HCT116 (cell line): ENCODE results near the gene SPP2. TPM values are rescaled to one million over a fixed set of nuclear protein-coding genes. Genes with fewer than 3 reads are reported as not detected.

Experiments used
- ATAC-seq: fragments of 200-7000 bp; cut with Tn5 transposase; 2 replicates; pipeline ENCODE4 v1.9.1; 2020; ENCODE audit warnings: mild to moderate bottlenecking, moderate library complexity
- BruUV-seq: library from RNA; stranded (reverse); fragments of 400-500 nt; replicated peaks from 2 replicates; lab custom pipeline; 2021; lab: Mats Ljungman, UMichigan
- CTCF ChIA-PET: fragments of 300-600 bp; sonication (Branson Sonifier 250); formaldehyde crosslinking; loops from one replicate; lab custom pipeline; 2021; ENCODE audit warnings: antibody characterized with exemption; lab: Charles Lee
- POLR2A ChIA-PET: fragments of 300-600, 350-600 bp; sonication (Branson Sonifier 250); formaldehyde crosslinking; loops from one replicate; lab custom pipeline; 2021; ENCODE audit warnings: antibody characterized with exemption; lab: Charles Lee
- RAD21 ChIA-PET, 2 experiments: fragments of 300-600 bp; sonication (Branson Sonifier 250); formaldehyde crosslinking; loops; one replicate each; lab custom pipeline; 2023; ENCODE audit warnings: low total read pairs in 2 of 2; ENCODE audit not compliant: uncharacterized antibody in 2 of 2, unreplicated experiment in 2 of 2, low non-redundant PET in 1 of 2; lab: Charles Lee
- DNase-seq: peaks from one replicate; pipeline ENCODE4 v3.0.0-alpha.2; 2010; ENCODE audit warnings: low read depth, low spot score
- H2AFZ ChIP-seq: fragments of 200-600 bp; shearing (Covaris generic), sonication (generic); 2 replicates; pipeline ENCODE4 v1.6.1; 2017; ENCODE audit warnings: low read depth, mixed run types, mixed read lengths, antibody characterized with exemption, low read length; ENCODE audit not compliant: poor library complexity, severe bottlenecking
- H3K27ac ChIP-seq: 2 replicates; pipeline ENCODE4 v1.5.1; 2012; ENCODE audit warnings: low read depth, low read length
- H3K27me3 ChIP-seq: fragments of 200-600 bp; sonication (generic); 2 replicates; pipeline ENCODE4 v1.6.1; 2016; ENCODE audit warnings: mixed run types, low read length, mixed read lengths; ENCODE audit not compliant: insufficient read depth
- H3K36me3 ChIP-seq, 2 experiments: fragments of 200-500 bp in 1 of 2; fragments of 200-600 bp in 1 of 2; sonication (Bioruptor generic) in 1 of 2; sonication (generic) in 1 of 2; 2 replicates each; pipeline versions ENCODE4 v1.5.1 to v1.6.1; 2014 to 2016; ENCODE audit warnings: low read length in 2 of 2, inconsistent platforms in 1 of 2, mixed read lengths in 1 of 2, mixed run types in 1 of 2; ENCODE audit not compliant: insufficient read depth in 2 of 2, control insufficient read depth in 1 of 2
- H3K4me1 ChIP-seq, 2 experiments: fragments of 200-600 bp in 1 of 2; sonication (generic) in 1 of 2; 2 replicates each; pipeline versions ENCODE4 v1.5.1 to v1.6.1; 2012 to 2017; ENCODE audit warnings: low read length in 2 of 2, inconsistent platforms in 1 of 2, mild to moderate bottlenecking in 1 of 2, mixed read lengths in 1 of 2, mixed run types in 1 of 2, moderate library complexity in 1 of 2; ENCODE audit not compliant: insufficient read depth in 2 of 2, control insufficient read depth in 1 of 2
- H3K4me2 ChIP-seq: fragments of 200-600 bp; sonication (generic); 2 replicates; pipeline ENCODE4 v1.6.1; 2017; ENCODE audit warnings: mixed run types, low read length, mixed read lengths
- H3K4me3 ChIP-seq, 2 experiments: fragments of 200-600 bp in 1 of 2; sonication (generic) in 1 of 2; replicated peaks in 1 of 2; 2 replicates each; pipeline ENCODE4 v1.5.1; 2011 to 2016; ENCODE audit warnings: low read length in 2 of 2, control low read depth in 1 of 2, low read depth in 1 of 2, mild to moderate bottlenecking in 1 of 2, mixed read lengths in 1 of 2, mixed run types in 1 of 2
- H3K79me2 ChIP-seq: fragments of 200-600 bp; sonication (generic); 2 replicates; pipeline ENCODE4 v1.6.1; 2017; ENCODE audit warnings: mild to moderate bottlenecking, mixed run types, low read length, moderate library complexity, mixed read lengths; ENCODE audit not compliant: insufficient read depth
- H3K9ac ChIP-seq: fragments of 200-600 bp; sonication (generic); 2 replicates; pipeline ENCODE4 v1.6.1; 2016; ENCODE audit warnings: low read length, mixed read lengths
- H3K9me2 ChIP-seq: fragments of 200-600 bp; sonication (generic), shearing (Covaris generic); 2 replicates; pipeline ENCODE4 v1.6.1; 2017; ENCODE audit warnings: mixed run types, mild to moderate bottlenecking, moderate library complexity; ENCODE audit not compliant: insufficient read depth
- H3K9me3 ChIP-seq, 2 experiments: fragments of 200-500 bp in 1 of 2; fragments of 200-600 bp in 1 of 2; sonication (Bioruptor generic) in 1 of 2; sonication (generic) in 1 of 2; 2 replicates each; pipeline ENCODE4 v1.6.1; 2014 to 2017; ENCODE audit warnings: low read length in 2 of 2, mixed read lengths in 2 of 2, inconsistent platforms in 1 of 2, low read depth in 1 of 2, mild to moderate bottlenecking in 1 of 2, mixed run types in 1 of 2, moderate library complexity in 1 of 2; ENCODE audit not compliant: control insufficient read depth in 1 of 2, insufficient read depth in 1 of 2
- H4K20me1 ChIP-seq: fragments of 200-600 bp; sonication (generic), shearing (Covaris generic); 2 replicates; pipeline ENCODE4 v1.6.1; 2017; ENCODE audit warnings: mixed run types, mild to moderate bottlenecking, moderate library complexity; ENCODE audit not compliant: insufficient read depth
- CBX3 ChIP-seq: IDR thresholded peaks from 2 replicates; pipeline ENCODE4 v1.6.1; 2012; ENCODE audit warnings: low read depth
- ELF1 ChIP-seq: IDR thresholded peaks from 2 replicates; pipeline ENCODE4 v1.6.1; 2012; ENCODE audit warnings: low read depth, borderline replicate concordance
- EZH2 ChIP-seq: fragments of 200-600 bp; sonication (generic); IDR thresholded peaks from 2 replicates; pipeline ENCODE4 v1.6.1; 2017; ENCODE audit warnings: antibody characterized with exemption, mixed run types
- EZH2phosphoT487 ChIP-seq: fragments of 200-600 bp; IDR thresholded peaks from 2 replicates; pipeline ENCODE4 v1.6.1; 2018; ENCODE audit warnings: antibody characterized with exemption, borderline replicate concordance
- FOSL1 ChIP-seq: IDR thresholded peaks from 2 replicates; pipeline ENCODE4 v1.6.1; 2012; ENCODE audit warnings: low read depth
- JUND ChIP-seq: IDR thresholded peaks from 2 replicates; pipeline ENCODE4 v1.6.1; 2012
- POLR2A ChIP-seq: IDR thresholded peaks from 2 replicates; pipeline ENCODE4 v1.7.0; 2011; ENCODE audit warnings: borderline replicate concordance; ENCODE audit not compliant: insufficient read depth, insufficient read length; ENCODE audit errors: extremely low read depth
- RAD21 ChIP-seq: IDR thresholded peaks from 2 replicates; pipeline ENCODE4 v1.6.1; 2012; ENCODE audit warnings: low read depth, mild to moderate bottlenecking
- SIN3A ChIP-seq: IDR thresholded peaks from 2 replicates; pipeline ENCODE4 v1.6.1; 2012; ENCODE audit warnings: low read depth
- SP1 ChIP-seq: IDR thresholded peaks from 2 replicates; pipeline ENCODE4 v1.6.1; 2012; ENCODE audit warnings: low read depth
- SRF ChIP-seq: IDR thresholded peaks from 2 replicates; pipeline ENCODE4 v1.6.1; 2012; ENCODE audit warnings: low read depth
- TCF7L2 ChIP-seq: IDR thresholded peaks from 2 replicates; pipeline ENCODE4 v1.7.0; 2011; ENCODE audit warnings: borderline replicate concordance, inconsistent platforms; ENCODE audit not compliant: insufficient read depth, insufficient read length; ENCODE audit errors: extremely low read depth
- YY1 ChIP-seq: IDR thresholded peaks from 2 replicates; pipeline ENCODE4 v1.6.1; 2011; ENCODE audit warnings: low read length, low read depth, moderate library complexity, mild to moderate bottlenecking; ENCODE audit not compliant: insufficient replicate concordance; ENCODE audit errors: extremely low read depth
- ZFX ChIP-seq: fragments of 450-650 bp; IDR thresholded peaks from 2 replicates; pipeline ENCODE4 v1.6.1; 2017
- ZNF274 ChIP-seq: fragments of 200-500 bp; sonication (Bioruptor generic); IDR thresholded peaks from 2 replicates; pipeline ENCODE4 v1.6.1; 2014; ENCODE audit warnings: mild to moderate bottlenecking, low read depth, low read length, inconsistent platforms
- intact Hi-C: fragments of 100-400 bp; cut with micrococcal nuclease; formaldehyde crosslinking; loops from 2 replicates; pipeline ENCODE4 v1.10.0; 2022
- total RNA-seq: library from RNA; stranded (reverse); gene quantifications from one replicate; pipeline ENCODE4 v1.2.1, GENCODE V29; 2021; ENCODE audit not compliant: unreplicated experiment
- TF ChIP-seq, protein P1 (sequence below): IDR thresholded peaks from 2 replicates; pipeline ENCODE4 v1.6.1; 2012
- TF ChIP-seq, protein P2 (sequence below): IDR thresholded peaks from 2 replicates; pipeline ENCODE4 v1.6.1; 2012
- TF ChIP-seq, protein P3 (sequence below): IDR thresholded peaks from 2 replicates; pipeline ENCODE4 v1.6.1; 2011; ENCODE audit warnings: mild to moderate bottlenecking, low read length, moderate library complexity; ENCODE audit not compliant: insufficient replicate concordance; ENCODE audit errors: extremely low read depth

The SPP2 gene
- total RNA-seq, 1 experiment from 2014 or later, result not detected

DNA sequence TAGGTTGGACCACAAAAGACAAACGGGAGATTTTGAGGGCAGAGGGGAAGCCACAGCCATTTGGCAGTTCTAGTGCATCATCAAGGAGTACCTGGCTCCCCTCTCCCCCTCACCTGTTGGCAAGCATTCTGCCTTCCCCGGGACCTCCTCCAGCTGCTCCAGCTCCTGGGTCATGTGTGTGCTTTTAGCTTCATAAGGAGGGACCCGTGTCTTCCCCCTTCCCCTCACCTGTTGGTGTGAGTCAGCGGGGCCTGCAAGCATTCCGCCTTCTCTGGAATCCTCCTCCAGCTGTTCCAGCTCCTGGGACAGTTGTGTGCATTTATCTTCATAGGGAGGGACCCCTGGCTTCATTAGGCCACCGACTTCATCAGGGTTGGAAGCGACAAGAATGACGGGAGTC is 58.8 kb downstream of the SPP2 start:
- H3K9ac ChIP-seq, result no peak overlapping the region
- CTCF ChIA-PET, result no interaction called here
- H2AFZ ChIP-seq, result no peak overlapping the region
- H4K20me1 ChIP-seq, result no peaks in the 10 kb centered on the region
- POLR2A ChIA-PET, result no interaction called here
- intact Hi-C loops, result no loop called here
- no peak overlapping the region for H3K27ac ChIP-seq
- ATAC-seq (no peak), DNase-seq (no peak)
- BruUV-seq, result no TSS peak
- H3K36me3 ChIP-seq, result no peaks in the 10 kb centered on the region
- H3K9me2 ChIP-seq, result no peaks in the 10 kb centered on the region
- no peaks in the 10 kb centered on the region for H3K79me2 ChIP-seq
- H3K4me3 ChIP-seq, result no peak overlapping the region
- H3K4me2 ChIP-seq, result no peak overlapping the region
- H3K9me3 ChIP-seq, result no peaks in the 10 kb centered on the region; a peak in 1 of 4 replicates
- peaks cover 6 to 27% of the 10 kb centered on the region in 2 experiments; a peak in 3 of 4 replicates for H3K4me1 ChIP-seq
- RAD21 ChIA-PET, result no interaction called here
- TF ChIP-seq EZH2phosphoT487 (no peak), EZH2 (no peak), YY1 (no peak), SP1 (no peak), CBX3 (no peak), ELF1 (no peak), POLR2A (no peak), SIN3A (no peak), RAD21 (no peak), JUND (no peak), ZNF274 (no peak), ZFX (no peak), FOSL1 (no peak), TCF7L2 (no peak), SRF (no peak)
- TF ChIP-seq, protein P1, sequence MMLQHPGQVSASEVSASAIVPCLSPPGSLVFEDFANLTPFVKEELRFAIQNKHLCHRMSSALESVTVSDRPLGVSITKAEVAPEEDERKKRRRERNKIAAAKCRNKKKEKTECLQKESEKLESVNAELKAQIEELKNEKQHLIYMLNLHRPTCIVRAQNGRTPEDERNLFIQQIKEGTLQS, result no peak
- TF ChIP-seq, protein P2, sequence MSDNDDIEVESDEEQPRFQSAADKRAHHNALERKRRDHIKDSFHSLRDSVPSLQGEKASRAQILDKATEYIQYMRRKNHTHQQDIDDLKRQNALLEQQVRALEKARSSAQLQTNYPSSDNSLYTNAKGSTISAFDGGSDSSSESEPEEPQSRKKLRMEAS, result no peak
- TF ChIP-seq, protein P3, sequence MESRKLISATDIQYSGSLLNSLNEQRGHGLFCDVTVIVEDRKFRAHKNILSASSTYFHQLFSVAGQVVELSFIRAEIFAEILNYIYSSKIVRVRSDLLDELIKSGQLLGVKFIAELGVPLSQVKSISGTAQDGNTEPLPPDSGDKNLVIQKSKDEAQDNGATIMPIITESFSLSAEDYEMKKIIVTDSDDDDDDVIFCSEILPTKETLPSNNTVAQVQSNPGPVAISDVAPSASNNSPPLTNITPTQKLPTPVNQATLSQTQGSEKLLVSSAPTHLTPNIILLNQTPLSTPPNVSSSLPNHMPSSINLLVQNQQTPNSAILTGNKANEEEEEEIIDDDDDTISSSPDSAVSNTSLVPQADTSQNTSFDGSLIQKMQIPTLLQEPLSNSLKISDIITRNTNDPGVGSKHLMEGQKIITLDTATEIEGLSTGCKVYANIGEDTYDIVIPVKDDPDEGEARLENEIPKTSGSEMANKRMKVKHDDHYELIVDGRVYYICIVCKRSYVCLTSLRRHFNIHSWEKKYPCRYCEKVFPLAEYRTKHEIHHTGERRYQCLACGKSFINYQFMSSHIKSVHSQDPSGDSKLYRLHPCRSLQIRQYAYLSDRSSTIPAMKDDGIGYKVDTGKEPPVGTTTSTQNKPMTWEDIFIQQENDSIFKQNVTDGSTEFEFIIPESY, result no peak
- H3K27me3 ChIP-seq, result no peaks in the 10 kb centered on the region
